ENCODE results near the gene KASH5. TPM values are rescaled to one million over a fixed set of nuclear protein-coding genes. Genes with fewer than 3 reads are reported as not detected.

Gene KASH5
- total and polyA plus RNA-seq, 2 of the 13 experiments (the other 11 are each of a cell fraction or from before 2014, with no cell fraction given), result not detected

DNA sequence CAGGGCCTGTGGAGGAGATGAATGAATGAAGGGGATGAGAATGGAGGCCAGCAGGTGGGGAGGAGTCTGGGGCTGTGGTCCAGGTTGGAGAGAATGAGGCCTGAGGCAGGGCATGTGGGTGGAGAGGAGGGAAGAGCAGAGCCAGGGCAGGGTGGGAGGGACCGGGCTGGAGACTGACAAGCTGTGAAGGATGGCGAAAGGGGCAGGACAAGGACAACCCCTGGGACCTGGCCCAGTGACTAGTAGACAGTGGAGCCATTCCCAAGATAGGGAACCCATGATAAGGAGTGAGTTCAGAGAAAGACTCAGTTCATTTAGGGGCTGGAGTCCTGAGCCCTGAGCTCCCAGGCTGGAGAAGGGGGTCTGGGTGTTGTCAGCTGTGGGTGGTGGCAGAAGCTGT is 32.2 kb downstream of the KASH5 start:
- FAIRE-seq, result no peak
- H3K4me1 ChIP-seq (ENCODE audit: insufficient read depth, low read length), result no peaks in the 10 kb centered on the region
- H3K9me3 ChIP-seq (ENCODE audit: low read length), result no peaks in the 10 kb centered on the region
- TF ChIP-seq USF2 (IDR thresholded peaks at IDR 0.05; ENCODE audit: low read depth, low read length) (no peak), USF2 (CRISPR knock-in tag; IDR thresholded peaks at IDR 0.05; ENCODE audit: borderline replicate concordance) (no peak), GZF1 (CRISPR knock-in tag; IDR thresholded peaks at IDR 0.05) (no peak), MEIS2 (CRISPR knock-in tag; IDR thresholded peaks at IDR 0.05) (no peak), CBX5 (CRISPR knock-in tag; IDR thresholded peaks at IDR 0.05; ENCODE audit: borderline replicate concordance) (no peak)
- TF ChIP-seq, protein P1, sequence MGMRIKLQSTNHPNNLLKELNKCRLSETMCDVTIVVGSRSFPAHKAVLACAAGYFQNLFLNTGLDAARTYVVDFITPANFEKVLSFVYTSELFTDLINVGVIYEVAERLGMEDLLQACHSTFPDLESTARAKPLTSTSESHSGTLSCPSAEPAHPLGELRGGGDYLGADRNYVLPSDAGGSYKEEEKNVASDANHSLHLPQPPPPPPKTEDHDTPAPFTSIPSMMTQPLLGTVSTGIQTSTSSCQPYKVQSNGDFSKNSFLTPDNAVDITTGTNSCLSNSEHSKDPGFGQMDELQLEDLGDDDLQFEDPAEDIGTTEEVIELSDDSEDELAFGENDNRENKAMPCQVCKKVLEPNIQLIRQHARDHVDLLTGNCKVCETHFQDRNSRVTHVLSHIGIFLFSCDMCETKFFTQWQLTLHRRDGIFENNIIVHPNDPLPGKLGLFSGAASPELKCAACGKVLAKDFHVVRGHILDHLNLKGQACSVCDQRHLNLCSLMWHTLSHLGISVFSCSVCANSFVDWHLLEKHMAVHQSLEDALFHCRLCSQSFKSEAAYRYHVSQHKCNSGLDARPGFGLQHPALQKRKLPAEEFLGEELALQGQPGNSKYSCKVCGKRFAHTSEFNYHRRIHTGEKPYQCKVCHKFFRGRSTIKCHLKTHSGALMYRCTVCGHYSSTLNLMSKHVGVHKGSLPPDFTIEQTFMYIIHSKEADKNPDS (CRISPR knock-in tag; IDR thresholded peaks at IDR 0.05), result no peak
- DNase-seq (ENCODE audit: low spot score), result no peak
- no peaks in the 10 kb centered on the region for H4K20me1 ChIP-seq (ENCODE audit: insufficient read depth, low read length)
- no peak overlapping the region for H2AFZ ChIP-seq (ENCODE audit: low read length)
- H3K4me3 ChIP-seq (replicated peaks in 1 of 3; ENCODE audit: insufficient read depth in 1 of 3, low read depth in 2 of 3, low read length in 3 of 3), result no peak overlapping the region
- intact Hi-C loops (cut with micrococcal nuclease; ENCODE audit: unreplicated experiment), result no loop called here
- H3K27ac ChIP-seq (ENCODE audit: extremely low read length, insufficient read depth, low read length), result no peak overlapping the region
- in situ Hi-C loops (cut with HindIII; ENCODE audit: extremely low pct_ligation_motif_present, low pct_unique_long_range_greater_than_20kb), result no loop called here
- 12% methylated on average over 2 of the region's 2 CpGs for WGBS (ENCODE audit: low lambda C conversion rate)
- no TSS peak for BruUV-seq (replicated peaks)
- ChIA-PET CTCF (ENCODE audit: low intra/inter-chr PET ratio, low total read pairs) (no interaction called here), POLR2A (no interaction called here)
- no peak overlapping the region for H3K4me2 ChIP-seq (ENCODE audit: low read depth, low read length)
- H3K27me3 ChIP-seq (ENCODE audit: control insufficient read depth in 1 of 2, insufficient read depth in 2 of 2, low read length in 2 of 2), result peaks cover 14 to 82% of the 10 kb centered on the region in 2 experiments
- H3K9ac ChIP-seq (ENCODE audit: insufficient read depth, low read depth, low read length), result no peak overlapping the region
- H3K79me2 ChIP-seq (ENCODE audit: insufficient read depth, low read length), result no peaks in the 10 kb centered on the region
- H3K36me3 ChIP-seq (replicated peaks in 1 of 2; ENCODE audit: control insufficient read depth in 1 of 2, insufficient read depth in 2 of 2, low read length in 2 of 2), result no peaks in the 10 kb centered on the region
- ATAC-seq, result no peak

Measured in HepG2 (cell line).